Epithelial cell of prostate (primary cell): ENCODE results near the gene EIF2B5.

Experiments used
- DNase-seq: peaks from one replicate; pipeline ENCODE4 v3.0.0-alpha.2; 2011; ENCODE audit warnings: low read depth, low spot score
- H3K27ac ChIP-seq: fragments of 450-650 bp; 2 replicates; pipeline ENCODE4 v1.5.1; 2017; ENCODE audit warnings: mild to moderate bottlenecking

EIF2B5 gene

GRCh38 chr3:184186184-184186901 lies 51.2 kb downstream of the EIF2B5 start, which contains the start of gene ABCF3:
ABCF3 (plus strand) TSS chr3:184186199; CDS start chr3:184186208, 9 bp downstream.
- peak within 1 kb of the TSS; percentile 70 for H3K27ac ChIP-seq
- no peak for DNase-seq

- DNase-seq, result no peak
- peak overlapping the region; percentile 70 for H3K27ac ChIP-seq
These were observed 51.7 kb downstream of the EIF2B5 start for GRCh38 chr3:184186902-184187207.

GRCh38 chr3:184188080-184188479 lies 52.9 kb downstream of the EIF2B5 start:
- no peak overlapping the region for H3K27ac ChIP-seq

GRCh38 chr3:184189421-184189820 lies 54.3 kb downstream of the EIF2B5 start:
- no peak for DNase-seq
- H3K27ac ChIP-seq, result no peak overlapping the region

More at GRCh38 chr3:184188080-184188479, 52.9 kb downstream of the EIF2B5 start:
- DNase-seq, result no peak

GRCh38 chr3:184192889-184193288 lies 57.7 kb downstream of the EIF2B5 start:
- no peak for DNase-seq
- H3K27ac ChIP-seq, result no peak overlapping the region

GRCh38 chr3:184193991-184194539 lies 58.9 kb downstream of the EIF2B5 start:
- H3K27ac ChIP-seq, result no peak overlapping the region
- DNase-seq, result no peak
